Raji (cell line): ENCODE measurements around the gene PER3.

Source experiments
- POLR2A ChIP-seq: IDR thresholded peaks from 2 replicates; pipeline ENCODE4 v1.6.1; 2011; ENCODE audit warnings: low read depth, low read length, control low read depth; ENCODE audit not compliant: insufficient read depth

Gene PER3

GRCh38 chr1:7783826-7784491 lies at the start of gene PER3:
Gene PER3, plus strand, starts transcription at chr1:7784291. Its CDS starts 587 bp downstream, at chr1:7784878.
- TF ChIP-seq POLR2A, result peak; percentile 40; the same call in 1 of the 2 replicates

- no peak for TF ChIP-seq POLR2A
Measured at GRCh38 chr1:7738044-7738443, 46.0 kb upstream of the PER3 start.

- no peak for TF ChIP-seq POLR2A
Measured at GRCh38 chr1:7743346-7743745, 40.7 kb upstream of the PER3 start.

DNA sequence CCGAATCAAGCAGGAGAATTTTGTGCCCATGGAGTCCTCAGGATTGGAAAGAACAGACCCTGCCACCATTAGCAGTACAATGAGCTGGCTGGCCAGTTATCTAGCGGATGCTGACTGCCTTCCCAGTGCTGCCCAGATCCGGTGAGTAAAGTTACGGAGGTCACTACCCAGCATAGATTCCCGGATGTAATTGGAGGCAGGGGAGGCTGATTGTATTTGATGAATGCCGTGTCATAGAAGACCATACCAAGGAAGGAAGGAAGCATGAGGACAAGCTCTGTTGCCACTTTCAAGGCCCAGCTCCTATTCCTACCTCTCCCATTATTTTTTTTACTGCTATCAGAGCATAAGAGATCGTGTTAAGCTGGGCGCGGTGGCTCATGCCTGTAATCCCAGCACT lies 39.2 kb upstream of the PER3 start:
- TF ChIP-seq POLR2A, result no peak

GRCh38 chr1:7745783-7746182 lies 38.3 kb upstream of the PER3 start:
- TF ChIP-seq POLR2A, result no peak

DNA sequence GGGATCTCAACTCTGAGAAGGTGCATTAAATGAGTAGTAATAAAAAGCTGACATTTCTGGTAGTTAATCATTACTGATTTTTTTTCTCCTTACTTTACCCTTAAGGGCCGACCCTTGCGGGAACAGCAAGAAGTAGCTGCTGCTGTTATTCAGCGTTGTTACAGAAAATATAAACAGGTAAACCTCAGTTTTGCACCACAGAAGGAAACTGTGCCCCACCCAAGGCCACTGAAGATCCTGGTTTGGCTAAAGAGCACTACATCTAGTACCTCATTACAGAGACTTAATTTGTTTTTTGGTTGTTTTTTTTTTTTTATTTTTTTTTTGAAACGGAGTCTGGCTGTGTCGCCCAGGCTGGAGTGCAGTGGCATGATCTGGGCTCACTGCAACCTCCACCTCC lies 36.5 kb upstream of the PER3 start:
- no peak for TF ChIP-seq POLR2A

DNA sequence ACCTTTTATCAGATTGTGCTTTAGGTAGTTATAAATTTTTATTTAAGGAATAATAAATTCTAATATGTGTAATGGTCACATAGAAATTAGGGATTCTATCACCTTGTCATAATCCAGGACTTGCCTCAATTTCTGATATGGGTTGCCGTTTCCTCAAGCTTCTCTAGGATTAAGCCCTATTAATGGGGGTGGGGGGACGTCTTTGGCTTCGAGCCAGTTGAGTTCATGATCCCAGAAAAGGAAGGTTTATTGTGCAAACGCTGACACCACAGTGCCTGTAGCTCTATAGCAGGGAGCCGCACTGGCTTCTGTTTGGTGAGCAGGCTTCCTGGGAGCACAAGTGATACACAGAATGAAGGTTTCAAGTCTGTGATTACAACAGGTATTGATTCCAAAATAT lies 35.0 kb upstream of the PER3 start:
- TF ChIP-seq POLR2A, result no peak

DNA sequence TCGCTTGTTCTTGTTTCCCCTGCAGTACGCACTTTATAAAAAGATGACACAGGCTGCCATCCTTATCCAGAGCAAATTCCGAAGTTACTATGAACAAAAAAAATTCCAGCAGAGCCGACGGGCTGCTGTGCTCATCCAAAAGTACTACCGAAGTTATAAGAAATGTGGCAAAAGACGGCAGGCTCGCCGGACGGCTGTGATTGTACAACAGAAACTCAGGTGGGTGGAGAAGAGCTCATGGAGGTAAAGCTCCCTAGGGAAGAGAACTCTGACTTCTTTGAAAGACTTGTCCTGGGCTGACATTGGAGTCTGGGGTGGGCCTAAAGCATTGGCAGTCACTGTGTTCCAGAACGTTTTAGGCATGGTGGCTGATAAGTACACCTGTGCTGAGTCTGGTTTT lies 32.9 kb upstream of the PER3 start:
- TF ChIP-seq POLR2A, result no peak

- no peak for TF ChIP-seq POLR2A
Measured at GRCh38 chr1:7752512-7753417, 31.3 kb upstream of the PER3 start.

DNA sequence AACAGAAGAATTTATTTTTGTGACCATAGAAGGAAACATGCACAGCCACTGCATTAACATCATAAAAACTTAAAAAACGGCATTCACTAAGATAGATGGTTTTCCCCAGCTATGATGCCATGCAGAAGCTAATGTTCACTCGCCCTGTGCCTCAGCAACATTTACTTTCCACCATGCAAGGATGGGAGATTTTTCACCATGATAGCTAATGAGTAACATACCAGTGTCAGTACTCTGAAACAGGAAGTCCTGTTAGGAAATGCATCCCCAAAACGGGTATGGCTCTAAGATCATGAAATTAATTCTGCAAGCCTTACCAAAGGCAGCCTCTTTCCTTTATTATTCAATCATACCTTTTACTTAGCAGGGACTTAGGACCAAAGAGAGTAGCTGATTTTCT lies 30.4 kb upstream of the PER3 start:
- TF ChIP-seq POLR2A, result no peak

DNA sequence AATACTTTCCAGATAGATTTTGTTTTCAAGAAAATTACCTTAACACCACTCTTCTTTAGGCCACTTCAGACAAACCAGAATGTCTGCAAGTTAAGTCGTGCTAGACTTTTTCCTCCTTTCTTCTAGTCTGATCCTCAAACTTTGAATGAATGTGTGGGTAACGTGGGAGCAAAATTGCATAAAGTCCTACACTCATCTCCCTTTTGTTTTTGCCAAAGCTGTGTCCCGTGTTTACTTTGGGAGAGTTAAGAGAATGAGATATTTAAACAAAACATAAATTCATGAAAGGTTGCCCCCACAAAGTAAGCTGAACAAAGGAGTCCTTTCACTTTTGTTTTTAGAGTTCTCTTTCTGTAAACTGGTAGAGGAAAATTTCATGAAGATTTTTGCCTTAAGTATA lies 29.9 kb upstream of the PER3 start:
- no peak for TF ChIP-seq POLR2A

- no peak for TF ChIP-seq POLR2A
Measured at GRCh38 chr1:7755448-7755847, 28.6 kb upstream of the PER3 start.

DNA sequence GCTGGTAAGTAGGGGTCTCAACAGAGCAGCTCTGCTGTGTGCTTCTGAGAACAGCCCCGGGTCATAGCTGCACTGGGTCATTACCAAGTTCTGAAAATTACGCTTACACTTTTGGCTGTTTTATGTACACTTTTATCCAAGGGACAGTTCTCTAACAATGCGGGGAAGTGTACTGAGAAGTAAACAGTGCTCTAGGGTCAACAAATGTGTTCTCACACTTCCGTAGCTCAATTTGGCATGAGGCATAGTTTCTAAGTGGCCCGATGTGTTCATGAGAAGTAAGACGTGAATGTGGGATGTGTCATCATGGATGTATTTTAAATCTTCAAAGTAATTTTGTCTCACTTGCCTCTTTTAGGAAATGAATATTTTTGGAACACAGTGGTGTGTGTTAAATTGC lies 23.8 kb upstream of the PER3 start:
- TF ChIP-seq POLR2A, result no peak

- TF ChIP-seq POLR2A, result no peak
Measured at GRCh38 chr1:7761103-7761502, 23.0 kb upstream of the PER3 start.

GRCh38 chr1:7767176-7767575 lies 16.9 kb upstream of the PER3 start:
- TF ChIP-seq POLR2A, result no peak

GRCh38 chr1:7768583-7768982 lies 15.5 kb upstream of the PER3 start:
- no peak for TF ChIP-seq POLR2A

- no peak; the same call in 1 of the 2 replicates for TF ChIP-seq POLR2A
Measured at GRCh38 chr1:7769673-7770412, 14.2 kb upstream of the PER3 start.

DNA sequence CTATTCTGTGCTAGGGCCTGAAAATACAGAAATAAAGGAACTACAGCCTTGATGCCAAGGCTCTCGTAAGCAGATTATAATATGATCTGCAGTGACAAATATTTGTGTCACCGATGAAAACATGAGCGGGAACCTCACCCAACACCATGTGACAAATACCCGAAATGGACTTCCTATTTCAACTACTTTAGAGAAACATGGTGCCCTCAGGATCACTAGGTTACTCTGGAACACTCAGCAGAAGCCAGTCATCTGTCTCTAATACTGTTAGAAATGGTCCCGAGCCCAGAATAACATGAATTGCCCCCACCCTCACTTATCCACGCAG lies 13.5 kb upstream of the PER3 start:
- TF ChIP-seq POLR2A, result no peak
